CD4-positive, alpha-beta T cell treated with Interleukin-15 for 1 hour (primary cell): Measurements from ENCODE around the gene NHS.
"Not testable (repeated sequence)": the region's sequence is repeated elsewhere in the genome, so short reads cannot be mapped to it uniquely, and the experiment has no call there.

Source experiments
- DNase-seq: peaks from one replicate; pipeline ENCODE4 v3.0.0-alpha.2; 2020

The NHS gene

DNA sequence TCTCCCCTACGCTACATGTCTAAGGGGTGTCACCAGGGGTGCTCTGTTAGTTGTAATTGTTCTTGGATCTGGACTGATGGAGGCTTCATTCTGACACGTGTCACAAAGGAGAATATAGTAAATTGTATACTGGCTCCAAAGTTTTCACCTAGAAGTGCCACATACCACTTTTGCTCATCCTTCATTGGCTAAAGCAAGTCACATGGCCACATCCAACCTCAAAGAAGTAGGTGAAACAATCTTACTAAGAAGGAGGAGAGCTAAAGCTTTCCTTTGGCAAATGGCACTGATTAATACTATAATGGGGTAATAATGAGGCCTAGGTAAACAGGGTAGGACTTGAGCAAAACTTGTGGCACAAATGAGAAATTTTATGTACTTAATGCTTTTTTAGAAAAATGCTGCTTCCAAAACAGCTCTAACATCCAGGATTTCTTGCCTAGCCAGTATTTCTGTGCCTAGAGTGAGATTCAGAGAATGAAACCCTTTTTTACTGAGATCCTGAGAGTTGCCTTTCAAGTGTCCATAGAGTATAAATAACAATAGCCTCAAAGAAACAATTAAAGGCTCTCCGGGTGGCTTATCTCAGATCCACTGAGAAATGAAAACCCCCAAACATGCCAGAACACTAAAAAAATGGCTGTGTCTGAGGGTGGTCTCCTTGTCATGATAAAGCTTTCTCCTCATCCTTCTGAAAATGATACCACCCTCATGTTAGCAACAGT lies 34.7 kb downstream of the NHS start:
- DNase-seq = no peak

DNA sequence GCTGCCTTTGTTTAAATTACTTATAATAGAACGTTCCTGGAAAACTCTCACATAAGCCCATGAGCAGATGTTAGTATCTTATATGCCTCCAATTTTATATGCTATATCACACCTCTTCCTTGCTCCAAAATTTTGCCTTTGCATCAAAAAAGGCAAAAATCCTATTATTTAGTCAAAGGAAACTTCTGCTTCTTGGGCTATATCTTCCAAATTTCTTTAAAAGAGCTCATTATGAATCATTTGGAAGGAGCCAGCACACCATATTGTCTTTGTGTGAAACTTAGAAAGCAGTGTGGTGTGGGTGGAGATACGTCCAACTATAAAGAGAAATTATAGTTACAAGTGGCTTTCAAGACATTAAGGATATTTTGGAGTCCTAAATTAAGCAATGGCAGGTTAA lies 35.7 kb downstream of the NHS start:
- DNase-seq = no peak

DNA sequence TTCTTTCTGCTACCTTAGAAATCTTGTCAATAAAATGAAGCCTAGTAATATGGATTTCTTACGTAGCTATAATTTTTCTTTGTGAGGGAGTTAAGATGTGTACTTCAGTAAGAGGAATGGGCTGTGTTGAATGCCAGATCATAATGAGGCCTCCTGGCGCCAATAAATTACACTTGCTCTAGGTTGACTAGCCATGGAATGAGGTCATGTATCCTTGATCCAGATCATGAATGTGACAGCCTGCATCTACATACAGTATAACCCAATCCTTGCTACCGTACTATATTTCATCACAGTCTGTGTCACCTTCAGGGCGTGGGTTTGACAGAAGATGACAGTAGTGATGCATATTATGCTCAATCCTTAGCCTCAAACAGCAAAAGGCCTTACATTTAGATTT lies 36.2 kb downstream of the NHS start:
- no peak for DNase-seq

DNA sequence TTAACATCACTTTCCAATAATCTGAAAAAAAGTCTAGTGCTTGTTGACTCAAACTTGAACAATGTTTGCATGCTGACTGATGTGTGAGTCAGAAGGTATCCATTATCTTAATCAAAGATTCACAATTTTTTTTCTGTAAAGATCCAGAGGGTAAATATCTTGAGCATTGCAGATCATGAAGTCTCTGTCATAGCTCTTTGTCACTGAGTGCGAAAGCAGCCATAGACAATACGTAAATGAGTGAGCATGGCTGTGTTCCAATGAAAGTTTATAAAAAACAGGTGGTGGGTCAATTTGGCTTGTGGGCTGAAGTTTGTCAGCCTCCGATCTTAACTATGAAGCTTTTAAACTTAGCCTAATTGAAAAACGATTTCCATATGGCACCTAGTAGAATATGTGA lies 37.7 kb downstream of the NHS start:
- DNase-seq = no peak

DNA sequence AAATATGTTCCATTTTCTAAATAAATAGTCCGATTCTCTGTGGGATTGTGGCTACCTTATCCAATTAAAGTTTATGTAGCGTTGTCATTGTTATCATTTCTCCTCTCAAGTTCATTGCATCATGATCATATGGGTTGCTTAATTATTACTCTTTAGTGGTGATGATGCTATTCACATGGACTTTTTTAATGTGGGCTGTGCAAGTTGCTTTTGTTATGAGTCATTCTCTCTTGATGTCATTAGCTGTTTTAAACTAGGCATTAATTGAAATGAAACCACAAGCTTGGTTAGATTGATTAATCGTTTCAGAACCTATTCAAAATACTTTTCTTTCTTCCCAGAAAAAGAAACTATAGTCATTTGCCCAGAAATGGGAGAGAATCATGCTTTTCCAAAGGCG lies 38.2 kb downstream of the NHS start:
- no peak for DNase-seq

DNA sequence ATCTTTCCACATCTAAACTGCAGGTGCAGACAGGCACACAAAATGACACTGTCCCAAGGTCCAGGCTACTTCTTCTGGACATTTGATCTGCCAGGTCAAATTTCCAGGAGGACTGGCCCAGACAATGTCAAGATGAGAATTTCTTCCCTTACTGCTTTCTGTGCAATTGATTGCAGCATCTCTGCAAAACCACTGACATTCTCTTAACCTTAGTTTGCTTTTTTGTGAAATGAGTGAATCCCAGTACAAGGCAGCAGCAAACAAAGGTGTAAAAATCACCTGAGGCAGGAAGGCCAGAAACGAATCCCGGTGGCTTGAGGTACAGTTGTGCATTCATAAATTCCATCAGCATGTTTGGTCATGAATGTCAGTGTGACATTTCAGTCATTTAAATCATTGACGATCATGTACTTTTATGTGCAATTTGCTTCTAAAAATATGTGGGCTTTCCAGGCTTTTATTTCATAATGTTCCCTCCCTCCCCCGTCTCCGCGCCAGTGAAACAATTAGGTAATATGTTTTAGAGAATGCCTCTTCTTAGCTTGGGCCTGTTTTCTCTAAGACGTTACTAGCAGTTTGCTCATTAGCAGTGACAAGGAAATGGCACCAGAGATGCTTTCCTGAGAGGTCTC lies 39.1 kb downstream of the NHS start:
- no peak for DNase-seq

DNA sequence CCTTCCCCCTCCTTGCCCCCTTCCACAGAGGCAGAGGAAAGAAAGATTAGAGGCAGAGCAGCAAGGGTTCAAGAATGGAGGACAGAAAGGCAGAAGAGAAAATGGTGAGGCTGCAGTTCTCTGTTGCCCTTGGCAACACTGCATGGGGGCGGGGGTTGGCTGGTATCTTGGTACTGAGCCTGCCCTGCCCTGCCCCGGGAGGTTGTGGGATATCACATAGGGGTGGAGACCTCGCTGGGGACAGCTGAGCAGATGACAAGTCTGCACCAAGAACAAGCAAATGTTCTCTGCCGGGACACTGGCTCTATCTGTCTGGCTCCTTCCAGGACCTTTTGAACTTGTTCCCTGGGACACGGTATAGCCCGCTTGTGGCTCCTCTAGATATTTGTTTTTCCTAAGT lies 39.8 kb downstream of the NHS start:
- no peak for DNase-seq

DNA sequence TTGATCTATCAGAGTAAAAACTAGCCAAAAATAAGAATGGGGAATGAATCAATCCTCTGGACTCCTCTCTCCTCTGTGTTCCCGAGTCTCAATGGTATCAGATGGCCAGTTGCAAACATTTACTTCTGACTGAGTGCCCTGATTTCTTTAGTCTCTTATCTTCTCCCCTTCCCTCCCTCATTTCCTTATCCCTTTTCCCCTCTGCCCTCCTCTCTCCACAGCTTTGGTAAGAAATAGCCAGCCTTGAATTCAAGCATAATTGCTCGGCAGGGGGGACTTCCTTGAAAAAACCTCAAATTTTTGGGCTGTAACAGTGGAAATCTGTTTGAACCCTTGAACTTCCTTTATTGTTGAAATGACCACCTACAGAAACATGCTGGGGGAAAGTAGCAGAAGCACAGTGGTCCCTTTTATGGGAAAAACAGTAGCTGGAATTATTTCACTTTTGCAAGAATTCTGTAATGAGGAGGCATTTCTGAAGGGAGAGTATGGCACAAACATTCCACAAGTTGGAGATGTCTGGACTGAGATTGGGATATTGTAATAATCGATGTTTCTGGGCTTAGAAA lies 40.3 kb downstream of the NHS start:
- DNase-seq = no peak

DNA sequence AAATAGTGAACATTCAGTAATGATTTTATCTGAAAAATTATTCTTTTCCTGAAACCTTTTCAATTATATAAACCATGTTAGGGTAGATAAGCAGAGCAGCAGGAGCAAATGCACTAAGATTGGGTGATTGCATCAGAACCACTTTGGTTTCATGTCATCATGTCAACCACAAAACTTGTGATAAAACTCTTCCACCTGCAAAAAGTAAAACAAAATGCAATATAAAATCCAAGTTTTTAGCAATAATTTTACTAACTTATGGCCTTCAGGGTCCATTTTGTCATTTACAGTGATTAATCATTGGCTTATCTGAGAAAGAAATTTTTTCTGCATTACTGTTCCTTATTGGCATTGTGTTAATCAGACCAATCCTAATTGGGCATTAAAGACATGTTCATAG lies 42.4 kb downstream of the NHS start:
- no peak for DNase-seq

DNA sequence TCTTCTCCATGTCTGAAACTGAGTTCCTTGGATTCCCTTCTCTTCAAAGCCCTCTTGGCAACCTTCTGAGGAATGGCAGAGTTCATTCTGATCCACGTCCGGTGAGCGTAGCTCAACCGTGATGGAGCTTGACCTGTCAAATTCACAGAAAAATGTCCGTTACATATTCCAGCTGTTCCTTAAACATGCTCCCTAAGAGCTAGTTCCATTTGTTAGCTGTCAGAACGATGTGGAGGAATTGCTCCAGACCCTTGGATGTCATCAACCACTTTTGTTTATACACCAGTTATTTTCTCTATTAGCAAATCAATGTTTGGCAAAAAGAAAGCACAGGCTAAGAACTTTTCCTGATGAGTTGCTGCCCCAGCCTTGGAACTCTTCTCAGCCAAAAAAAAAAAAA lies 50.1 kb downstream of the NHS start:
- DNase-seq = no peak

DNA sequence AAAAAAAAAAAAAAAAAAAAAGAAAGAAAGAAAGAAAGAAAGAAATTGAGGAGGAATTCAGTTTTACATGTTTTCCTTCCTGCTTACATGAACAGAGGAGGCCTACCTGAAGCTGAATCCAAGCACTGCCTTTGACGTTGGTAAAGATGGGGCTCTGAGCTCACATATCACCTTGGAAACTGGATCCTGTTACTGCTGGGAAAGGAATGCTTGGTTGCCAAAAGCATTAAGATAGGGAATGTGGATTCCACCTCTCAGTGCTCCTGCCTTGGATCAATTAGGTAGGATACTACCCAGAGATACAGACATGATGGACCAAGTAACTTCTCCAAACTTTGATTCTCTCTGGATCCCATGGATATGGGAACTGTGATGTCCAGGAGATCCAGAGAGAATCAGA lies 50.6 kb downstream of the NHS start:
- no peak for DNase-seq

DNA sequence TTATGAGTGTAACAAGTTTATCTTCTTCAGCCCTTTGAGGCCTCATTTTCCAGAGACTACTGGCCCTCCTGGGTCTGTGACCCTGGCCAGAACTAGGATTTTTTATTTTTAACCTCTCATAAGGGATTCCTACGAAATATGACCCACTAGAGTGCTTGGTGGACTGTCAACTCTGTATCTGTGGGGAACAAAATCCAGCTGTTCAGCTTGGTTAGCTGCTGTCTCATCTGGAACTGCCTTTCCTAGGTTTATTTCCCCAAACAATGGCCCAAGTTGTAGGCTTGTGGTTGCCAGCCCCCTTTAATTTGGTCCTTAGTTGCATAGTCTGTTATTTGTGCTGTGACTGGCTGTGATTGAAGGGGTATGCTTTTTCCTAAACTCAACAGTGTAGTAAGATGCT lies 56.2 kb downstream of the NHS start:
- DNase-seq = no peak

DNA sequence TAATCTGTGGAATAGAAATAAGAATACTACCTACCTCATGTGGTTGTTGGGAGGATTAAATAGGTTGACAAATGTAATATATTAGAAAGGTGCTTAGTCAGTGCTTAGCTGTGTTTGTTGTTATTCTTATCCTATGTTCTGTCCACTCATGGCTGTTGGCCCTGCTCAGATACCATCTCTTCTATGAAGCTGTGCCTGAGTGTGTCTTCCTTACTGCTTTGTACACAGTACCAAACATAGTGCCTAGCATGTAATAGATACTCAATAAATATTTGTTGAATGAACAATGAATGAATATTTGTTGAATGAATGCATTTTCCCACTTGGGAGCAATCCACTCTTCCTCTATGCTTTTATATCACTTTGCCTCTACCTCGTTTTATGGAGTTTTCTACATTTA lies 57.2 kb downstream of the NHS start:
- no peak for DNase-seq

DNA sequence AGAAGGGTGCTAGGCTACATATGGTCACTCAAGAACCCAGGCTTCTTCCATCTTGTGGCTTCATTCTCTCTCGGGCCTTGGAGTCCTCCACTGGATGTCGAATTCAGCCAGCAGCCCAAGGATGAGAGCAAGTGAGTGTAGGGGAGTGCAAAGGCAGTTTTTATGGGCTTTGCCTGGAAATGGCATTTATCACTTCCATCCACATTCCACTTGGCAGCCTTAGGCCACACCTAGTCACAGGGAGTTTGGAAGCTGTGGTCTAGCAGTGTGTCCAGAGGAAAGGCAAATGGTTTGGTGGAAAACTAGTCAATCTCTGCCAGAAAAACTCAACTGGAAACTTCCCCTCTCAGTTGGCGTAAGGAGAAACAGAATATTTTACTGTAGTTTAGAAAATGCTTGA lies 59.0 kb downstream of the NHS start:
- no peak for DNase-seq

DNA sequence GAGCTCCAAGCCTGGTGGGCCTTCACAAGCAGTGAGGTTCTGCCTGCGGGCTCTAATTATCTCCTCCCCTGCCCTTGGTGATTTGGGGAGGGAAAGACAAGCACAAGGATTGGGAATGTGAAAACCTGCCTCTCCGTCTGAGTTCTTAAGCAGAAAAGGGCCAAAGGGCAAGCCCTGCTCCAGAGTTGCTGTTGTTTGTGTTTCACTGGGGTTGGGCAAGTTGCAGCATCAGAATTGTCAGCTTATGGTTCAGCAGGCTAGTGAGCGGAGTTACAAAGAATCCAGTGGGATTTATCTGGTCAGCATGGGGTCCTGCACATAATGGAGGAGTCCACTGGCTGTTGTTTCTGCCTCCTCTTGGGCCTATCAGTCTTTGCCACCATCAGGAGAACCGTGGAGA lies 60.5 kb downstream of the NHS start:
- no peak for DNase-seq

DNA sequence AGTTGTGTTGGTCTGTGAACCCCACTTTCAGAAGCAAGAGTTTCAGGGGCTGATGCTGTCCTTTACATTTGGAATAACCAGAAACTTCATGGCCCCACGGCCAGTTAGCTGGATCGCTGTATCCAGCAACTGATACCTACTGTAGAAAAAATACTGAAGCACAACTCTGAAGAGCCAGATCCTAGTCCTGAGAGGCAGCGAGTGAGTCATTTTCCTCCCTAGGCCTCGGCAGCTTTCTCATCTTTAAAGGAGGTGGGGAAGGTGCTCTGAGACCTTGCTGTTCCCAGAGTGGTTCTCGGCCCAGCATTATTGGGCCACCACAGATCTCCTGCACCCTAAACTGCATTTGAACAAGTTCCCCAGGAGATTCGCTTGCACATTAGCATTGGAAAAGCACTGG lies 63.2 kb downstream of the NHS start:
- DNase-seq = no peak

DNA sequence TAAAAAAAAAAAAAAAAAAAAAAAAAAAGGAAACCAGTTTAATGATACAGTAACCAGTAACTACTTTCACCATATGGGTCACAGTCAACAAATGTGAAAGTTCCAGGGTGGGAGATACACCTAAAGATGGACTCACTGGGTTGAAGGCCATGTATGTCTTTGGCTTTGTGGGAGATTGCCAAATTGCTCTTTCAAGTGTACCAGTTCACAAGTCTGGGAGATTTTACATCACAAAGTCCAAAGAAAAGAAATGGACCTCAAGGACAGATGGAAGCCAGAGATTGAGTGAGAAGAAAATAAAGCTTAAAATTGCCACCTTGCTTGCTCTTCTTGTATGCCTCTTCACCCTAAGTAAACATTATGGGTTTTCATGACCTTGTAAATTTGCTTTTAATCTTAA lies 65.3 kb downstream of the NHS start:
- DNase-seq = no peak

DNA sequence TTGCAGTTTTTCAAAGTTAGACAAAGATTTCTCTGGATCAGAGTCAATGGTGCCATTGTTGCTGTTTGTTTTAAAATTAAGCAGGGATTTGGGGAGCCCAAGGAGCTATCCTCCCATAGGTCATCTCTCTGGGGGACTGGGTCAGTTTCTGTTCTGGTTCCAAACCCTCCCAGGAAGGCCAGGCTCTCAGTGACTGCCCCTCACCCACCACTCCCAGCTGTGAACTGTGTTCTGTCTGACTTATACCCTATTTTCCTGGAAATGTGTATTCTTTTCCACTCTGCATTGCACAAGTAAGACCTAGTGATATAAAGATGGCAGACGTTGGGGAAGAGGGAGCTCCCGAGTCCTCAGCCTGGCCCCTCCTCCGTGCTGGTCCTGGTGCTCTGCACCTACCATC lies 65.8 kb downstream of the NHS start:
- DNase-seq = no peak

DNA sequence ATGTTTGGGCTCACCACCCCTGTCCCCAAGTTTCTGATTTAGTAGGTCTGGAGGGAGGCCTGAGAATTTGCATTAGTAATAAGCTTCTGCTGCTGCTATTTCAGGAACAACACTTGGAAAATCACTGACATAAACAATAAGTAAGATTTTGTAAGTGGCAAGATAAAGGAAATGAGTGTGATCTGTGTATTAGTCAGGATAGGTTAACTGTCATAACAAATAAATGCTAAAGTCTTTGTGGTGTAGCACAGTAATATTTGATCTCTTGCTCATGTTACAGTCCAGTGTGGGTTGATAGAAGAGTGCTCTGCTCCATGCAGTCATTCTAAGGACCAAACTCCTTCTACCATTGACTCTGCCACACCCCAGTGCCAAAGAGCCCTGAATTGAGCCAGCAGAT lies 67.0 kb downstream of the NHS start:
- DNase-seq = no peak

DNA sequence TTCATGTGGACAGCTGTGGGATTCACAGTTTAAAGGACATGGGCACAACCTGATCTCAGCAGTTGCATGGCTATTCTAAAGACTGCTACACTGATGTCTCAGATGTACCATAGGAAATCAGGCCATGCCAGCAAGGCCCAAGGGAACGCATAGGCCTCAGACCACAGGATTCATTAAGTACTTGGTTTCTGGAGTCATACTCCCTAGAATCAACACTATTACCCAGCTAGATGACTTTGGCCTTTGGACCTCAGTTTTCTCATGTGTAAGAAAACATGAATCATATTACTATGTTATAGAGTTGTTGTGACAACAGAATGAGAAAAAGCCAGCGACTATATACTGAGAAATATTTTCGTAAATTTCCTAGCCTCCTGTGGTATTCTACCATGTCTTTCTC lies 67.9 kb downstream of the NHS start:
- no peak for DNase-seq

DNA sequence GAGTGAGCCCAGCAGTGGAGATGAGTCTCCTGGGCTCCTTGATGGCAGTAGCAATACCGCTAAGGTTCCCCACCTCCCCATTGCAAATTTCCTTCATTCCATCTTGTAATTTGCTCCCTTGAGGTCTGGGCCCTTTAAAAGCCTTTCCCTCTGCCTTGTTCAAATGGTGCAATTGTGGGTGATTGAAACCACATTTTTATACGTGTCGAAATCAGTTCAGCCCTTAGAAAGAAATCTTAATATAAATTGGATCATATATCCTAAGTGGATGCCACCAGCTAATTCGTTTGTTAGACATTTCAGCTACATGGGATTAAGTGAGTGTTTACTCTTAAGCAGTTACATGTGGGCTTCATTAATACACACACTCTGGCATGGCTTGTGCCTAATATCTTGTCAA lies 68.6 kb downstream of the NHS start:
- no peak for DNase-seq

DNA sequence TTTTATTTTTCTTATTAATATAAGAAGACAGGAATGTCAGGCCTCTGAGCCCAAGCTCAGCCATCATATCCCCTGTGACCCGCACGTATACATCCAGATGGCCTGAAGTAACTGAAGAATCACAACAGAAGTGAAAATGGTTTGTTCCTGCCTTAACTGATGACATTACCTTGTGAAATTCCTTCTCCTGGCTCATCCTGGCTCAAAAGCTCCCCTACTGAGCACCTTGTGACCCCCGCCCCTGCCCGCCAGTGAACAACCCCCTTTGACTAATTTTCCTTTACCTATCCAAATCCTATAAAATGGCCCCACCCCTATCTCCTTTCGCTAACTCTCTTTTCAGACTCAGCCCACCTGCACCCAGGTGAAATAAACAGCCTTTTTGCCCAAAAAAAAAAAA lies 71.3 kb downstream of the NHS start:
- DNase-seq = not testable (repeated sequence)

DNA sequence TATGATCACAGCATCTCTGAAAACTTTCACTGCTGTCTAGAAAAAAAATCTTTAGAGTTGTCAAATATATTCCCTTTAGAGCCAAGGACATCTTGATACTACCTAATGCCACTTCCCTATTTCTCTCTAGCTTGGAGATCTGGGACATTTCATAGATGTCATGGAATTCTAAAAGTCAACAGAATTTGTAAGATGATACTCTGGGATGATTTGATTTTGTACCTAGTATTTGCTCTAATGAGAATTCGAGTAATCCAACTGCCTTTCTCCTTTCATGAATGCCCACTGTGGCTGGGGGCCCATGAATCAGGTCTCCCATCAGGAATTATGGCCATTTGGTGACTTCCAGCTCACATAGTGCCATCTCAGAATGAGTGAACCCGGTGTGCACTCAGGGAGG lies 73.2 kb downstream of the NHS start:
- DNase-seq = no peak

DNA sequence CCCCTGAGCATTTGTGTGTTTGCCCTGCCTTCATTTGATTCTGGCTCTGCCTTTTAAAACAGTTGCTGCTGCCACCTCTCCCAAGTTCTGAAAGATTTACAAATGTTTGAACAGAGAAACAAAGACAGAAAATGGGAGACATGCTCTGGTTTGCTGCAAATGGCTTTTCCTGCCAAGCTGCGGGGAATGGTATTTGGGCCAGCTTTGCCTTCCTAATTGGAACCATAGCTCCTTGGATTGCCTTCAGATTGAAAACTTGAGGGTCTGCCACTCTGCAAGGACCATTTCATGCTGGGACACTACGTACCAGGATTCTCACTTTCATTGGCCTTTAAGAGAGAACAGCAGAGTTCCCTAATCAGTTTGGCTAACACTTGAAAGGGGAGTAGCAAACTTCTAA lies 74.9 kb downstream of the NHS start:
- no peak for DNase-seq

DNA sequence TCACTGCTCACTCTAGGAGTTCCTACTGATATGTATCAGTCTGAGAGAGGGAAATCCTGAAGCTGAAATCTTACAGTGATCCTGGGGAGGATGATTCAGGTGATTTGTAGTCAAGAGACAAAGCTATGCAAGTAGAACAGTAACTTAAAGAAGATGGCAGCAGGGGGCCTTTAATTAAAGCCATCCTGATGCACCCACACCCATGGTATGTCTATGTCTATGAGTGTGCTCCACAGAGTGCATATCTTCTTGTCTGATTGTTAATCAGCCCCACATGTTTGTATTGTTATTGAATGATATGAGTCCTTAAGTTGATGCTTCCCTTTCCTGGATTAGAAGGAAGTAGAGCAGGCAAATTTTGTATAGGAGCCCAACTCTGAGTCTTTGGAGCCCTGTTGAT lies 78.8 kb downstream of the NHS start:
- DNase-seq = no peak
